ENCODE results near the gene DLG4.

The DLG4 gene

DNA sequence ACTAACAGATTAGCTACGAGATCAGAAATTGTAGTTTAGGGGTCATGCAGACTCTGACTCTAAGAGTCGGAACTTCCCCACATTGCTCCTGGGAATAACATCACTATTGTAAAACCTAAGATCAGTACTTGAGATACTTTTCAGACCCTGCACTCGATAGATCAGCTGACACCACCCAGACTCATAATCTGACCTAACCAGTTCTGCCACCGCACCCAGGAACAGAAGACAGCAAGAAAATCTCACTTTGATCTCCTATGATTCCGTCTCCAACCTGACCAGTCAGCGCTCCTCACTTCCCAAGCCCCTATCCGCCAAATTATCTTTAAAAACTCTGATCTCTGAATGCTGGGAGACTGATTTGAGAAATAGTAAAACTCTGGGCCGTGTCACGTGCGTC is 77.8 kb downstream of the DLG4 start:
- DNase-seq, result no peak

DNA sequence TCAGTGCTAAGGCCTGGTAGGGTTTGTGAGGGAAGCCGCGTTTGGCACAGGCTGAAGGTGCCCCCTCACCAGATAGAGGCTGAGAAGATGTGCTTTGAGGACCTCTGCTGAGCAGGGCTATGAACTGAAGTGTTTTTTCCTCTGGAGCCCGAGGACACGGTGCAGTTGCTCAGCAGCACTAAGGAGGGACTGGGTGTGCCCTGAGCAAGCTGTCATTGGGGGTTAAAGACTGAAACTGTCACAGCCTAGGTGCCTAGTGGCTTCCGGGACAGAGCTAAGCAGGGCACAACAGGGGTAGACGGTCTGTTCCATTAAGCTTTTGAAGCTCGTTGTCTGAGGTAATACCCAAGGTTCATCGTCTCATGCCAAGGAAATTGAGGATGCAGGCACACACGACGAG is 80.2 kb downstream of the DLG4 start:
- DNase-seq, result no peak

DNA sequence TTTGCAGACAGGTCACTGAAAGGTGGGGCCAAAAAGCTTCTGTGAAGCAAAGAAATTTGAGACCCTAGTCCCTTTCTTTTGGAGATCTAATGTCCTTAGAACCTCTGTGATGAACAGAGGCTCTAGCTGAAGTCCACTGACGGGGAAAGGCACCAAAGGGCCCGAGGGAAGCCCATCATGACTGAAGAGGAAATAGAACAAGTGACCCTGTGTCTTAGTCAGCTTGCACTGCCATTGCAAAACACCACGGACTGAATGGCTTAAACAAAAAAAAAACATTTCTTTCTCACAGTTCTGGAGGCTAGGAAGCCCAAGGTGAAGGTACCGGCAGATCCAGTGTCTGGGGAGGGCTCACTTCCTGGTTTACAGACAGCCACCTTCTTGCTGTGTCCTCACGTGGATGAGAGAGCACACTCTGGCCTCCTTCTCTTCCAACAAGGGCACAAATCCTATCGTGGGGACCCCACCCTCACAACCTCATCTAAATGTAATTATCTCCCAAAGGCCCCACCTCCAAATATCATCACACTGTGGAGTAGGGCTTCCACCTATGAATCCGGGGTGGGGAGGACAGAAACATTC is 80.7 kb downstream of the DLG4 start:
- no peak for DNase-seq

DNA sequence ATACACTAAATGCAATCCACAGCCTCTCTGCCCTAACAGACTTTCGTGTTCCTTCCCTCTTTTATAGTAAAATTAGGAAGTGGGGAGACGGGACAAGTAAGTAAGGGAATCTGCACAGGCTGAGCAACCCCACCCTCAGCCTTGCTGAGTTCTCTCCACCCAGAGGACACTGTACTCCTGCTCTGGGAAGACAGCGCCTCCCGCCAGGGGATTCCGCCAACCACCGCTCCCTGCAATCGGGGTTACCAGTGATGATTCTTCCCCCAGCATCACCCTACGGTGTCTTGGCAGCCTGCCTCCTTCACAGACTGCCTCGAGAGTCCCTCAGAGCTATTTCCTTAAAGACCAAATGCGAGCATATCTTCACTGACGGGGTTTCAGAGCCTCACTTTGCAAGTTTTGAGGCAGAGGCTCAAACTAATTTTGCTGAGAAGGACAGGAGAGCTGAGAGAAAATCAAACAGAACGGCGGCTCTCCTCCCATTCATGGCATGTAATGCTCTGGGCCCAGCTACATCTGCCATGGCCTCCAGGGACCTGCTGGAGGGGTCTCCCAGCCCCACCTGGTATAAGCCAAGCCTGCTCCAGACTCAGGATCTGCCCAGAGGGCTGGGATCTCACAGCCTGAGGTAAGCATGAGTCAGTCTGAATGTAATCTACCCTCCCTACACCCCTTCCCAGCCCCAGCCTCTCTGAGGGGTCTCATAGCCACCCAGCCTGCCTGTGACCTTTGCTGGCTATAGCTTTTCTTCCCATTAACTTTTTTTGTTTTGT is 82.3 kb downstream of the DLG4 start:
- no peak for DNase-seq

All from activated T-cell treated with anti-CD3 and anti-CD28 coated beads, Interleukin-2, amount 50 U/mL, for 1 hour (primary cell).